ENCODE measurements around the gene OSBPL3.

OSBPL3 gene

DNA sequence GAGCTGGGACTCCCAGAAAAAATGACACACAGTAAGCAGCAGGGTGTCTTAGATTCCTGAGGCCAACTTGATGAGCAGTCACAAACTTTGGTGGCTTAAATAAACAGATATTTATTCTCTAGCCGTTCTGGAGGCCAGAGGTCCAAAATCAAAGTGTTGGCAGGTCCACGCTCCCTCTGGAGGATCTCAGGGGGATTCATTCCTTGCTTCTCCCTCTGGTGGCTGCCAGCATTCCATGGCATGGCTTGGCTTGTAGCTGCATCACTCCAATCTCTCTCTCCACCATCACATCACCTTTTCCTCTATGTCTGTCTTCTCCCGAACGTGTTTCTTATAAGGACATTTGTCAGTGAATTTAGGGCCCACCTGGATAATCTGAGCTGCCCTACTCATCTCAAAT, 98.4 kb downstream of the OSBPL3 start:
- in situ Hi-C loops (cut with MboI; ENCODE audit: low pct_unique_long_range_greater_than_20kb, low sequenced_read_pairs): no loop called here

DNA sequence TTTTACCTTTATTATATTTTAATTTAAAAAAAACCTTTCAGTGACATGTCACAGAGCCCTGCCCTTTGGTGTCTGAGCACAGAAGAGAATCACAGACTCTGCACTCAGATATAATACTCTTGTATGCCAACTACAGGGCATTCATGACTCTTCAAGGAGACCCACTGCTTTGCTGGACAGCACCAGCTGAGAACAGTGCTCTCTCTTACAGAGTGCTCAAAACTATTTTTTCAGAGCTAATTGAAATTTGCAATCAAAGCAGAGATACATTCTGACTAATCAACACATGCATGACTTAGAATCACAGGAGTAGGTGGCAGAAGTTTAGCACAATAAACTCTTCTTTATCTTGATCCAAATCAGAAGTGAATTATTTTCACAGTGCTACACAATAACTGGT, 99.1 kb downstream of the OSBPL3 start:
- in situ Hi-C loops (cut with MboI; ENCODE audit: low pct_unique_long_range_greater_than_20kb, low sequenced_read_pairs): no loop called here
- DNase-seq: no peak

More for the DNA sequence above, 98.4 kb downstream of the OSBPL3 start:
- DNase-seq: no peak

DNA sequence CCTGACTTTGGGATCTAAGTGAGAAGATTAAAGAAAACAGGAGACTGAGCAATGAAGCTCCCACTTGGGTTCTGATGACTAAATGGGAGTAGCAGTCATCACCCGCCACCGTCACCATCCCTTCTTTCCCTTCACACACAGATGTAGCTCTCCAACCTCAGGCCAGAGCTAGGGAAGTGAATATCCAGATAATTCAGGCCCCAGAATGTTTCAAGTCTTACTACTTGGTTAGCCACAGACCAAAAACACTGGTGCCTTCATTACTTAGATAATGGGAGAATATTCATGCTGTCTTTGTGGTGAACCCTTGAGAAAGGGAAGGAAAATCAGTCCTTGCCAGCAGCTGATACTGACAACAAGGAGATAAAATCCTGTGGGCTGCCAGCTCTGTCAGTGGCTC, 100.7 kb downstream of the OSBPL3 start:
- no peak for DNase-seq
- in situ Hi-C loops (cut with MboI; ENCODE audit: low pct_unique_long_range_greater_than_20kb, low sequenced_read_pairs): no loop called here

DNA sequence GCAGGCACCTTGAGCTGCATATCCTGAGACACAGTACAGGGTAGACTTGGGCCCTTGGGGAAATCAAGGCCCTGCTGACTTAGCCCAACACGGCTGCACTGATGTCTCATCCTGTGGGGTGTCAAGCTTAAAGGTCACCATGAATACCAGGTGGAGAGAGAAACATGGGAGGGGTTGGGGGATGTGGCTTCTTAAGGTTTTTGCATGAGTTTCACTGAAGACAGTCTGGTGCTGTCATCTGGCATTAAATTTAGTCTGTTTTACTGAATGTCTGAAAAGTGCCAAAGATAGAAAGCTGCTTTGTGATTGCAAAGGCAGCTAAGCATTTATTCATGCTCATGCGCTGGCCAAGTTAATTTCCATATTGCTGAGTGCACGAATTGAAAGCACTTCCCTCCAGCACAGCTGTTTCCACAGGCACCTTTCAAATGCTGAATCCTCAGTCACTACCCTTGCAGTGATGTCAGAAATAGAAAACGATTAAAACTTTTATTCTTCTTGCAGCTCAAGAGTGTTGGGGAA, 102.1 kb downstream of the OSBPL3 start:
- DNase-seq: no peak

DNA sequence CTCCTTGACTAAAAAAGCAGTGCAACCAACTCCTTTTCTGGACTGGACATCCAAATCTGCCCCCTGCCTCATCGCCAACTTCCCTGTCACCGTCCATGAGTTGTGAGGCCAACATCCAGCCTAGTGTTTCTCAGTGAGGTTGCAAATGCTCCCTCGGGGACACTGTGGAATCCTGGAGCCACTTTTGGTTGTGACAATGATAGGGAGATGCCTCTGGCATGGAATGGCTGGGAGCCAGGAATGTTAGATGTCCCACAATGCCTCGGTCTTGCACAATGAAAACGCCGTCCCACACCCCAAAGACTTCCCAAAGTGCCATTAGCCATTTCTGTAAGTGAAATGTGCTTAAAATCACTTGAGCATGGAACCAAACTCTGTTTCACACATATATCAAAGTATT, 105.2 kb downstream of the OSBPL3 start:
- no peak for DNase-seq
- in situ Hi-C loops (cut with MboI; ENCODE audit: low pct_unique_long_range_greater_than_20kb, low sequenced_read_pairs): no loop called here

More for the DNA sequence above, 102.1 kb downstream of the OSBPL3 start:
- in situ Hi-C loops (cut with MboI; ENCODE audit: low pct_unique_long_range_greater_than_20kb, low sequenced_read_pairs): no loop called here

DNA sequence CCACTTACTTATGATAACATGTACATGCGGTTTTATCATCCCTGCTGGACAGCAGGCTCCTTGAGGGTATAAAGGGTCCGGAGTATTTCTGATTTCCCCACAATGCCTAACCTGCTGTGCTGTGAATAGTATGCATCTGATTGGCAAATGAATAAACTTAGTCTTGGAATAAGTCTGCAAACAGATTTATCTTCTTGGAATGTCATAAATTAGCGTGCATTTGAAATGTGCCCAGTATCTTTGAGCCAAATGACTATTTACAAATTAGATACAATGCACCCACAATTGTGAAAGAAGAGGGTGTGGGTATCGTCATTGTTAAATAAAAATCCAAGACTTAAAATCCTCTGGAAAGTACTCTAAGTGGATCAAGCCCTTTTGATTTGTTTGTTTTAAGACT, 106.0 kb downstream of the OSBPL3 start:
- in situ Hi-C loops (cut with MboI; ENCODE audit: low pct_unique_long_range_greater_than_20kb, low sequenced_read_pairs): no loop called here
- DNase-seq: no peak

DNA sequence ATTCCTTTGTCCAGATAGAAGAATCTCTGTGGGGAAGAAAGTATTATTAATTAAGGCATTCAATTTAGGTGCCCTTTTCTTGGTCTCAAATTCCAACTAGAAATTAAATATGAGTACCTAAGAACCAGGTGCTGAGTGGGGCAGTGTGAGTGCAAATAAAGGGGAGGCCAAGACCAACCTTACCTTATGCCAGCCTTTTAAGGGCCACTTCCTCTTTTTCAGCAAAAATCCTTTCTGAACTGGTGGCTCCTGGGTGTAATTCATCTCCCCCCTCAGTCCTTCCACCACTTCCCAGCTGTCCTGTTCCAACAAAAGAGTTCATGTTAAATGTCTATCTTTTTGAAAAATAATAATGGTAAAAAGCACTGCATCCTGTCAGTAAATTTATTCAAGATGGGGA, 108.2 kb downstream of the OSBPL3 start:
- peak; percentile 44 for DNase-seq
- in situ Hi-C loops (cut with MboI; ENCODE audit: low pct_unique_long_range_greater_than_20kb, low sequenced_read_pairs): no loop called here

DNA sequence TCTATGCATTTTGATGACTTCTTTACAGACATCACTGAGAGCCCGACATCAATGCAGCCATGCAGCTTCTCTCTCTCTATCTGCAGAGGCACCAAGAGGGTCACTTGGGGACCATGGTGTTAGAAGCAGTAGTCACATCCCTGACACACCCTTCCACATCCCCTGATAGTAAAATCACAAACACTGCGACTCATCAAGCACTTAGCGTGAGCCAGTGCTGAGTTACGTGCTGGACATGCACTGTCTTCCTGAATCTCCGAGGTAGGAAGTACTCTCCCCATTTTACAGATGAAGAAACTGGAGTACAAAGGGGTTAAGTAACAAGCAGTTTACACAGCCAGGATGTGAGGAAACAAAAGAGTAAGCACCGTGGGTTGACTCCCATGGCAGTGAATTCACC, 109.2 kb downstream of the OSBPL3 start:
- in situ Hi-C loops (cut with MboI; ENCODE audit: low pct_unique_long_range_greater_than_20kb, low sequenced_read_pairs): no loop called here

DNA sequence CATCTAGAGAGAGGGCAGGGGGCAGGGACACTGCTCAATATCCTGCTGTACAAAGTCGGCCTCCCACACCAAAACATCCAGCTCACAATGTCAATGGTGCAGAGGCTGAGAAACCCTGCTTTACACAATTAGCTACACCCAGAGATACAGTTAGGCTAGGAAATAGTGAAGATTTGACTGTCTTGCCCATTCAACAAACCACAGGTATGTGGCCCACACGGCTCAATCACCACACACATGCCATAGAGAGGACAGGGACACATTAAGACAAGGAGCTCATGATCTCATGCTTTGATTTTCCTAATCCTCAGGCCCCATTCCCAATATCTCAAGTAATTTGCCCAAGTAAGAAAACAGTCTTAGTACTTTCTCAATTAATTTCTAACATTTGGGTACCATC, 110.4 kb downstream of the OSBPL3 start:
- in situ Hi-C loops (cut with MboI; ENCODE audit: low pct_unique_long_range_greater_than_20kb, low sequenced_read_pairs): no loop called here
- no peak for DNase-seq

More for the DNA sequence above, 109.2 kb downstream of the OSBPL3 start:
- no peak for DNase-seq

DNA sequence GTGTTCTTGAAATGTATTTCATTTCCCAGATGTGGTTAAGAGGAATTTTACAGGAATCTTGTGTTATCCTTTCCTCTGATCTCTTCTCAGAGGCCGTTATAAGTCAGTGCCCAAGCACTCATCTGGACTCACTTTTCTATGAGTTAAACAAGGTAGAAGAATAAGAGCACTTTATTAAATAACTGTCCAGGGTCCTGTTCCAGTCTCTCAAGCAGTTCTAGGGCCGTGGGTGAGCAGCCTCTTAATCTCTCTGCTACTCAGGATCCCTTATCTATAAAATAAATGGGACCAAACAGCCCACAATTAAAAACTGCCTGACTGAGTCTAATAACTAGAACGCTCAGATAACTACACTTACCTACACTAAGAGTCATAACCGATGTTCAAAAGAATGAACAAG, 111.2 kb downstream of the OSBPL3 start:
- in situ Hi-C loops (cut with MboI; ENCODE audit: low pct_unique_long_range_greater_than_20kb, low sequenced_read_pairs): no loop called here
- DNase-seq: no peak

DNA sequence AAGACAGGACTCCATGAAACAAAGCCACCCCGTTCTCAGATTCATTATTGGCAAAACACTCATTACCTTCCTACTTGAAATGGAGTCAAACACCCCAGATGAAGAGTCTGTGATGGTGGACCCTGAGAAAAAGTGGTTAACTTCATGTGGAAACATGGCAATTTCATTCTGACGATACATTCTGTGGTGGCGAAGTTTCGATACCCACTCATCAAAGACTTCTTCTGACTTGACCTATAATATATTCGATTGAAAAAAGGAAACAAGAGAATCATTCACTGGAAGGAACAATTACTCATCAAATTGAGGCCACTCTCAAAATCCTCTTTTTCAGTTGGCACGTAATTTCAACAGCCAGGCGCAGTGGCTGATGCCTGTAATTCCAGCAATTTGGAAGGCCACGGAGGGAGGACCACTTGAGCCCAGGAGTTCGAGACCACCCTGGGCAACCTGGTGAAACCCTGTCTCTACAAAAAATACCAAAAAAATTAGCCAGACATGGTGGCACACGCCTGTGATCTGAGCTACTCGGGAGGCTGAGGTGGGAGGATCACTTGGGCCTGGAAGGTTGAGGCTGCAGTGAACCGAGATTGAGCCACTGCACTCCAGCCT, 113.9 kb downstream of the OSBPL3 start:
- DNase-seq: no peak
- in situ Hi-C loops (cut with MboI; ENCODE audit: low pct_unique_long_range_greater_than_20kb, low sequenced_read_pairs): no loop called here

DNA sequence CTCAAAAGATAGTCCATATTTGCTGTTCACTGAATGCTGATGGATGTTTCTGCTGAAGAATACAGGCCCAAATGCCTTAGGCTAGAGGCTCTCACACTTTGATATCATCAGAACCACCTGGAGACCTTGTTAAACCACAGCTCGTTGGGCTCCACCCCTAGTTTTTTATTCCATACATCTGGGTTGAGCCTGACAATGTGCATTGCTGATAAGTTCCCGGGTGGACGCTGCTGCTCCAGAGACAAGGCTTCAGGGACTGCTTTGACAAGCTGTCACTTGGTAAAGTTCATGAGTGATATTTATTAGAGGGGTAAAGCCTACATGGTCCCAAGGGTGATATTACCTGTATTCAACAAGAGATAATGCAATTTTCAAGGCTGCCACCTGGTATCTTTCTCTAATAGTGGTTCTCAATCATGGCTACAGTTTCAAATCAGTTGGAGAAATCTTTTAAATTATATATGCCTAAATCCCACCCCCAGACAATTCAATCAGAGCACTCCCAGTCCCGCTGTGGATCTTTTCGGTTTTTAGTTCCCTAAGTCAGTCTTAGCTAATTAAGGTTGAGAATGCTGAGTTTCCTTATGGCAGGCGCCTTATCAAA, 115.7 kb downstream of the OSBPL3 start:
- in situ Hi-C loops (cut with MboI; ENCODE audit: low pct_unique_long_range_greater_than_20kb, low sequenced_read_pairs): no loop called here
- DNase-seq: no peak

DNA sequence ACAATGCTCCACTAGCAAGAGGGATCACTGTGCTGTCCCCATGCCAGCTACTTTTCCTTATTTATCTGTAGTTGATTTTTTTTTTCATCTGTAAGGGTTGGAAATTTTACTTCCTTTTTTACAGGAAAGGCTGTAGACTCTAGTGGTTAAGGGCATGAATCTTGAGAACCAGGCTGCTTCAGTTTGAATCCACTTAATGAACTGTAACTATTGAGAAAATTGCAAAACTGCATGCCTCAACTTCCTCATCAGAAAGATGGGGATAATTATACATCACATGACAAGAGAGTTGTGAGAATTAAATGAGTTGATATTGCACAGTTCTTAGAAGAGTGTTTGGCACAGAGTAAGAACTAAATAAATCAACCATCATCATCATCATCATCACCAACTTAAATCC, 116.4 kb downstream of the OSBPL3 start:
- no peak for DNase-seq
- in situ Hi-C loops (cut with MboI; ENCODE audit: low pct_unique_long_range_greater_than_20kb, low sequenced_read_pairs): no loop called here

DNA sequence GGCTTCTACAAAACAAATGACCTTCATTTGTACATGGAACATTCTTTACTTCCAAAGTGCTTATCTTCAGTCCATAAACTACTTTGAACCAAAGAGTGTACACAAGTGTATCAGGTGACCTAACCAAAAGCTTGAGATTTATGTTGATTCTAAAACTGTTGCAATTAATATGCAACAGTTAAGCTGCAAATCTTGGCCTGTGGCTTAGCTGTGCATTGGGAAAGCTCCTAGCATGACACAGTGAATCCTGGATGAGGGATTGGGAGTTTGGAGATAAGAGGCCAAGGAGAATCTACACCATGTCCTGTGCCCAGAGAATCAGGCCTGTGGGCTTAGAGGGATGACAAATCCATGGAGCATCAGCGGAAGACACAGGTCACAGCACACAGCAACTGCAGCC, 117.5 kb downstream of the OSBPL3 start:
- in situ Hi-C loops (cut with MboI; ENCODE audit: low pct_unique_long_range_greater_than_20kb, low sequenced_read_pairs): no loop called here

DNA sequence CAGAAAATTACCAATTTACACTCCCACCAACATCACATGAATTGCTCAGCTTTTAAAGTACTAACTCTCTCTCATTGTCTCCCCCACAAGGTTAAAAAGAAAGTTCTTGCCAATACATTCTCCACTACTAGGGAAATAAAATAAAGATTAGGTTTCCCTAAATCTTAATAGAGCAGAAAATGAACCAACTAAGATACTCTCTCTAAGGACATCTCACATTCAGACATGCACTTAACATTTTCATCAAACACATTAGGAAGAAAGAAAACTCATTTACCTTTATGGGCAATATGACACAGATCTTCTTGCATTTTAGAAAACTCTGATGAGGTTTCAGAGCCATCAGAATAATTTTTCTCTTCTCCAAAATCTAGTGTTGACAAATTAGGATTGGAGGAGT, 118.6 kb downstream of the OSBPL3 start:
- in situ Hi-C loops (cut with MboI; ENCODE audit: low pct_unique_long_range_greater_than_20kb, low sequenced_read_pairs): no loop called here
- DNase-seq: no peak

More for the DNA sequence above, 117.5 kb downstream of the OSBPL3 start:
- DNase-seq: no peak

DNA sequence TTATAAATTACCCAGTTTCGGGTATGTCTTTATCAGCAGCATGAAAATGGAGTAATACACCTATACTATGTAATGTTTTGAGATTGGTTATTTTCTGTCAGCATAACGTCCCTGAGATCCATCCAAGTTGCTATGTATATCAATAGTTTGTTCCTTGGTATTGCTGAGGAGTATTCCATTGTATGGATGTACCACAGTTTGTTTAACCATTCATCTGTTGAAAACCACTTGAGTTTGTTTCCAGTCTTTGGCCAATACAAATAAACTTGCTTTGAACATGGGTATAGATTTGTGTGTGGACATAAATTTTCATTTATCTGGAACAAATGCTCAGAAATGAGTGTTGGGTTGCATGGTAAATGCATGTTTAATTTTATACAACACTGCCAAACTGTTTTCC, 119.4 kb downstream of the OSBPL3 start:
- in situ Hi-C loops (cut with MboI; ENCODE audit: low pct_unique_long_range_greater_than_20kb, low sequenced_read_pairs): no loop called here
- no peak for DNase-seq

DNA sequence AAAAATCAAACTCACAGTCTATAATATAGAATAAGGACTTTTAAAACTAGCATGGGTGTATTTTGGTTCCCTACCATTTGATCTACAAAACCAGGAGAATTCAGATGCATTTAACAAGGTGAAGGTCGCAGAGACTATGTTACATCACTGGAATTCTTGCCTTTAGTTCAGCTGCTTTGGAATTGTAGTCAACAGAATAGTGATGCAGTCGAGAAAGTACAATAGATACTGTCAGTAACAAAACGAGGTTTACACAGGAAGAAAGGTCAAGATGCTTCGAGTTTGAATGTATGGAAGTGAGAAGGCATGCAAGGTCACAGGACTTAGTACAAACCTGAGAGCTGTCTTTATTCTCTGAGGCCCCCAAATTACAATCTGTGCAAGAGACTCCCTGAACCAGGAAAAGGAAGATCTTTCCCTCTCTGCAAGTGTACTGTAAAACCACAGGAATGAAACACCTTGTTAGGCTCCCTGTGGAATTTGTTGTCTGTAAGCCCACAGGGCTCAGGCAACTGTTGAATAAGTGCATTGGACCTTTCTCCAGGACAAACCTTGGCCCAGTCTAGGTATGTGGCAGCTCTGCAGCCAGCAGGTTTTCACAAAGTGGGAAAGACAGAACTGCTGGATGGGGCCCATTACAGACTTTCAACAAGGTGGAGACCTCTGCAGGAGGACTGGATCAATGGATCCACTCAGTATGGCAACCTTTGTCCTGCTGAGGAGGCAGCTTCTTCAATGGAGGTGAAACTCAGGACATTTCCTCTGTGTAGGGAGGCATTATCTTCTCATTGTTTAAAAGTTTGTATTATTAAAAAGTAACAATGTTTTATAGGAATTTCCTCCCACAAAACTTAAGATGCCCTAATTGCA, 121.6 kb downstream of the OSBPL3 start:
- in situ Hi-C loops (cut with MboI; ENCODE audit: low pct_unique_long_range_greater_than_20kb, low sequenced_read_pairs): no loop called here
- no peak for DNase-seq

DNA sequence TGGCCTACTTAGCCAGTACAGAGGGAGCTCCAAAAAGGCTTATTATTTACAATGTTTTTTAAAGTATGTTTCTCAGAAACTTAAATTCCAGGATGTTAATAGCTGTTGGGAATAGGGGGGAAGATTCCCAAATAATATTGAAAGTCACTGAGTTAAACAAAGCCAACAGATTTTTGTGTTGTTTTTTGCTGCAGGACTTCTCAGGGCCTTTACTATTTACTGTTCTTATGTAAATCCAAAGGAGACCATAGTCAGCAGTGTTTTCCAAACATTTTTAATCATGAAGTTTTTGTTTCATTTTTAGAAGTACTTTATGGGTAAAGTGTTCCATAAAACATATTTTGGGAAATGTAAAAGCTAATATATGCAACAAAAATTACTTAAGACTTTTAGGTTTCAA, 122.4 kb downstream of the OSBPL3 start:
- in situ Hi-C loops (cut with MboI; ENCODE audit: low pct_unique_long_range_greater_than_20kb, low sequenced_read_pairs): no loop called here
- no peak for DNase-seq

DNA sequence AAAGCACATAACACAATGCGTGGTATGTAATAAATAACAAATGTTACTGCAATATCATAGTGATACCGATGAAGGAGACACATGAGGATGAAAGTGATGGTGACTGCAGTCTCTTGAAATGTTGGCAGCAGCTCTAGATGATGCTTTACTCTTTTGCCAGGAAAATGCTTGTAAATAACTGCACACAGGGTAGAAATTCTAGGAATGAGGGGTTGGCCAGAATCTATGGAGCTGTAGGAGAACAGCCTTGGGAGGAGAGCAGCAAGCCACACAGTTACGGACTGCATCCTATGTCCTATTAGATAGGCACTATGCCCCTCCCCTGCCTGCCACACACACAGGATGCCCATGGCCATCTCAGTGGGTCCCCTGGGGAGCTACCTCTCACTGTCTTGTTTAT, 125.1 kb downstream of the OSBPL3 start:
- in situ Hi-C loops (cut with MboI; ENCODE audit: low pct_unique_long_range_greater_than_20kb, low sequenced_read_pairs): no loop called here
- no peak for DNase-seq

DNA sequence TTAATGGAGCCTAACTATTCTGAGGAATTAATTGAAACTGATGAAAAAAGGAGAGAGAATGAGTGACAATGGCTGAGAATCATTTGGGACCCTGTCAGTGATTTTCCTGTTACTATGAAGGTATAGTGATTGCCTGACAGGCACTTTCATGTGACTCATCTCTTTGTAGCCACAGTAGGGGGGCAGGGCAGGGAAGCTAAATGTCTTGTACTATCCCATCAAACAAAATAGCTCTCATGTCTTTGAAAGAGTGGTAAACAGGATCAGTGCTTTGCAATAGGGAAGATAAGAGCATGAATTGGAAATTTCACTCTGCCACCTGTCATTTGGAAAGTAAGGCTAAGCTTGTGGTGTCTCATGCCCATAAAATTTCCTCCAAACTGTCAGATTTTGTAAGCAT, 128.2 kb downstream of the OSBPL3 start:
- DNase-seq: no peak
- in situ Hi-C loops (cut with MboI; ENCODE audit: low pct_unique_long_range_greater_than_20kb, low sequenced_read_pairs): no loop called here
